HepG2 (cell line): Measurements from ENCODE around the gene NXN. TPM values are rescaled to one million over a fixed set of nuclear protein-coding genes. Genes with fewer than 3 reads are reported as not detected.

Experiments used
- ATAC-seq: fragments of 200-7000 bp; cut with Tn5 transposase; 3 replicates; pipeline ENCODE4 v1.9.1; 2020; ENCODE audit warnings: mild to moderate bottlenecking, moderate library complexity
- BruUV-seq: library from RNA; stranded (reverse); fragments of 400-500 nt; replicated peaks from 2 replicates; lab custom pipeline; 2021; lab: Mats Ljungman, UMichigan
- CTCF ChIA-PET: fragments of 300-600 bp; formaldehyde crosslinking; extraction: SDS; loops from one replicate; lab custom pipeline; 2021; ENCODE audit warnings: low total read pairs, inconsistent platforms, low intra/inter-chr PET ratio; lab: Yijun Ruan, JAX
- POLR2A ChIA-PET: fragments of 350-600 bp; sonication (Branson Sonifier 250); formaldehyde crosslinking; loops from one replicate; lab custom pipeline; 2020; ENCODE audit warnings: antibody characterized with exemption, inconsistent platforms; lab: Yijun Ruan, JAX
- DNase-seq: peaks from one replicate; pipeline ENCODE4 v3.0.0-alpha.2; 2015; ENCODE audit warnings: low spot score
- FAIRE-seq: peaks from 3 replicates; lab custom pipeline; 2011; peaks lifted over from hg19 to GRCh38; lab: Jason Lieb, UNC
- H2AFZ ChIP-seq: one replicate; pipeline ENCODE4 v1.6.1; 2011; ENCODE audit warnings: low read length, inconsistent platforms
- H3K27ac ChIP-seq: fragments of 300-600 bp; 3 replicates; pipeline ENCODE4 v1.8.0; 2011; ENCODE audit warnings: mixed run types, mild to moderate bottlenecking, mixed read lengths, low read length, inconsistent platforms; ENCODE audit not compliant: insufficient read depth; ENCODE audit errors: extremely low read length
- H3K27me3 ChIP-seq, 2 experiments: fragments of 200-600 bp in 1 of 2; 2 replicates in 1 of 2; 3 replicates in 1 of 2; pipeline versions ENCODE4 v1.6.0 to v1.8.0; 2011; ENCODE audit warnings: low read length in 2 of 2, mild to moderate bottlenecking in 2 of 2, moderate library complexity in 2 of 2, inconsistent platforms in 1 of 2; ENCODE audit not compliant: insufficient read depth in 2 of 2, control insufficient read depth in 1 of 2
- H3K36me3 ChIP-seq, 2 experiments: fragments of 200-600 bp in 1 of 2; replicated peaks in 1 of 2; 2 replicates in 1 of 2; 3 replicates in 1 of 2; pipeline versions ENCODE4 v1.5.1 to v1.8.0; 2011; ENCODE audit warnings: low read length in 2 of 2, inconsistent platforms in 1 of 2; ENCODE audit not compliant: insufficient read depth in 2 of 2, control insufficient read depth in 1 of 2
- H3K4me1 ChIP-seq: 2 replicates; pipeline ENCODE4 v1.5.1; 2012; ENCODE audit warnings: low read length, inconsistent platforms; ENCODE audit not compliant: insufficient read depth
- H3K4me2 ChIP-seq: 2 replicates; pipeline ENCODE4 v1.6.0; 2011; ENCODE audit warnings: low read depth, low read length, inconsistent platforms
- H3K4me3 ChIP-seq, 3 experiments: fragments of 200-600 bp in 1 of 3; sonication (generic), shearing (Covaris generic) in 1 of 3; replicated peaks in 1 of 3; 2 replicates each; pipeline ENCODE4 v1.5.1; 2011 to 2016; ENCODE audit warnings: low read length in 3 of 3, inconsistent platforms in 2 of 3, low read depth in 2 of 3, mild to moderate bottlenecking in 2 of 3, control low read depth in 1 of 3, mixed read lengths in 1 of 3; ENCODE audit not compliant: insufficient read depth in 1 of 3
- H3K79me2 ChIP-seq: one replicate; pipeline ENCODE4 v1.6.1; 2011; ENCODE audit warnings: low read length, inconsistent platforms; ENCODE audit not compliant: insufficient read depth
- H3K9ac ChIP-seq: 2 replicates; pipeline ENCODE4 v1.6.0; 2011; ENCODE audit warnings: mild to moderate bottlenecking, low read depth, low read length, inconsistent platforms; ENCODE audit not compliant: insufficient read depth
- H3K9me3 ChIP-seq: 2 replicates; pipeline ENCODE4 v1.5.1; 2012; ENCODE audit warnings: mild to moderate bottlenecking, low read length
- H4K20me1 ChIP-seq: 2 replicates; pipeline ENCODE4 v1.6.0; 2011; ENCODE audit warnings: inconsistent platforms, mild to moderate bottlenecking, low read length, moderate library complexity; ENCODE audit not compliant: insufficient read depth
- ARNT ChIP-seq: fragments of 450-650 bp; IDR thresholded peaks from 2 replicates; pipeline ENCODE4 v1.6.1; 2017
- ATF7 ChIP-seq, 2 experiments: fragments of 450-650 bp in 1 of 2; sonication (generic) in 1 of 2; formaldehyde crosslinking in 1 of 2; IDR thresholded peaks; 2 replicates each; pipeline versions ENCODE4 v1.4.0 to v1.6.1; 2016 to 2020; ENCODE audit warnings: antibody characterized with exemption in 1 of 2, mild to moderate bottlenecking in 1 of 2, missing genetic modification reagents in 1 of 2
- ATM ChIP-seq: fragments of 450-650 bp; IDR thresholded peaks from 2 replicates; pipeline ENCODE4 v1.7.1; 2017; ENCODE audit warnings: mild to moderate bottlenecking, borderline replicate concordance
- BRF2 ChIP-seq: sonication (generic); formaldehyde crosslinking; IDR thresholded peaks from 2 replicates; pipeline ENCODE4 v1.8.1; 2022; ENCODE audit warnings: mild to moderate bottlenecking, missing genetic modification reagents
- E2F1 ChIP-seq: sonication (generic); formaldehyde crosslinking; IDR thresholded peaks from 2 replicates; pipeline ENCODE4 v1.5.0; 2020; ENCODE audit warnings: missing genetic modification reagents
- ETV6 ChIP-seq: sonication (generic); formaldehyde crosslinking; conservative IDR thresholded peaks from 2 replicates; pipeline ENCODE4 v1.4.0; 2020; ENCODE audit warnings: missing genetic modification reagents
- PRDM10 ChIP-seq: sonication (generic); formaldehyde crosslinking; IDR thresholded peaks from 2 replicates; pipeline ENCODE4 v1.4.0; 2020; ENCODE audit warnings: low read depth, missing genetic modification reagents
- SALL2 ChIP-seq: sonication (generic); formaldehyde crosslinking; IDR thresholded peaks from 2 replicates; pipeline ENCODE4 v1.8.1; 2023; ENCODE audit warnings: mild to moderate bottlenecking, missing genetic modification reagents, inconsistent platforms
- TRIM22 ChIP-seq: fragments of 450-650 bp; IDR thresholded peaks from 2 replicates; pipeline ENCODE4 v1.6.1; 2017
- ZBTB46 ChIP-seq: sonication (generic); formaldehyde crosslinking; IDR thresholded peaks from 2 replicates; pipeline ENCODE4 v1.4.0; 2020; ENCODE audit warnings: mild to moderate bottlenecking, missing genetic modification reagents, borderline replicate concordance
- ZMAT3 ChIP-seq: sonication (generic); formaldehyde crosslinking; conservative IDR thresholded peaks from 2 replicates; pipeline ENCODE4 v1.7.0; 2021; ENCODE audit warnings: missing genetic modification reagents
- ZNF740 ChIP-seq: sonication (generic); formaldehyde crosslinking; IDR thresholded peaks from 2 replicates; pipeline ENCODE4 v1.4.0; 2020; ENCODE audit warnings: missing genetic modification reagents
- ZNF850 ChIP-seq: sonication (generic); formaldehyde crosslinking; conservative IDR thresholded peaks from 2 replicates; pipeline ENCODE4 v1.9.0; 2021; ENCODE audit warnings: mild to moderate bottlenecking, missing genetic modification reagents
- WGBS: methylation state at CpG from one replicate; pipeline ENCODE4 v1.1.6; 2017; ENCODE audit warnings: low lambda C conversion rate; 5-methylcytosine and 5-hydroxymethylcytosine counted together
- in situ Hi-C: cut with HindIII; loops from 2 replicates; pipeline ENCODE4 v1.10.0; 2017; ENCODE audit warnings: low pct_unique_long_range_greater_than_20kb; ENCODE audit not compliant: extremely low pct_ligation_motif_present
- intact Hi-C: fragments of 100-400 bp; cut with micrococcal nuclease; formaldehyde crosslinking; loops from one replicate; pipeline ENCODE4 v1.10.0; 2022; ENCODE audit not compliant: unreplicated experiment
- polyA plus RNA-seq, 8 experiments: library from polyadenylated mRNA; depleted of rRNA in 3 of 8; stranded (reverse) in 7 of 8; unstranded in 1 of 8; fragments of >200 nt; fragmentation: Illumina TruSeq in 4 of 8; extraction: Trizol in 4 of 8; gene quantifications; 2 replicates each; pipeline versions ENCODE4 v1.2.1 to v1.2.3, GENCODE V29; 2011 to 2016; ENCODE audit warnings: low read depth in 4 of 8, missing spikeins in 1 of 8, mixed read lengths in 1 of 8; ENCODE audit not compliant: insufficient read depth in 1 of 8
- total RNA-seq, 5 experiments: library from RNA; depleted of rRNA; stranded (reverse); fragments of >200 nt; fragmentation: Illumina TruSeq; extraction: Trizol; gene quantifications; 2 replicates each; pipeline ENCODE4 v1.2.3, GENCODE V29; 2016; ENCODE audit warnings: low read depth in 1 of 5

Gene NXN
- total and polyA plus RNA-seq, 2 of the 13 experiments (the other 11 are each of a cell fraction or from before 2014, with no cell fraction given), result 22.2 to 24.3 TPM

GRCh38 chr17:806781-807522 lies 172.6 kb downstream of the NXN start:
- H4K20me1 ChIP-seq, result no peaks in the 10 kb centered on the region
- H3K79me2 ChIP-seq, result no peaks in the 10 kb centered on the region
- H3K9me3 ChIP-seq, result no peaks in the 10 kb centered on the region
- H3K9ac ChIP-seq, result no peak overlapping the region
- FAIRE-seq (no peak), DNase-seq (no peak), ATAC-seq (no peak)
- peaks cover 0 to 13% of the 10 kb centered on the region in 2 experiments; a peak in 4 of 5 replicates for H3K36me3 ChIP-seq
- WGBS, result 92% methylated on average over 29 of the region's 33 CpGs
- no TSS peak for BruUV-seq
- TF ChIP-seq TRIM22, result no peak
- TF ChIP-seq E2F1 (CRISPR knock-in tag), result no peak
- no peak for TF ChIP-seq ARNT
- TF ChIP-seq ATM, result no peak
- no peak for TF ChIP-seq ZNF850
- TF ChIP-seq ZBTB46 (CRISPR knock-in tag), result no peak
- no peak for TF ChIP-seq BRF2 (CRISPR knock-in tag)
- no peak for TF ChIP-seq ZMAT3 (CRISPR knock-in tag)
- no peak for TF ChIP-seq ZNF740 (CRISPR knock-in tag)
- no peak for TF ChIP-seq PRDM10
- TF ChIP-seq ETV6 (CRISPR knock-in tag), result no peak
- TF ChIP-seq SALL2 (CRISPR knock-in tag), result no peak
- no peak for TF ChIP-seq ATF7 (IDR thresholded peaks at IDR 0.05)
- TF ChIP-seq ATF7 (CRISPR knock-in tag; IDR thresholded peaks at IDR 0.05), result no peak
- in situ Hi-C loops, result no loop called here
- H3K4me1 ChIP-seq, result peaks cover 19% of the 10 kb centered on the region
- ChIA-PET CTCF (no interaction called here), POLR2A (no interaction called here)
- H3K27me3 ChIP-seq, result no peaks in the 10 kb centered on the region
- intact Hi-C loops, result no loop called here
- no peak overlapping the region for H3K4me2 ChIP-seq
- no peak overlapping the region for H2AFZ ChIP-seq
- no peak overlapping the region for H3K27ac ChIP-seq
- H3K4me3 ChIP-seq, result no peak overlapping the region
